SIG-M5 treated with dmso at 0.1 percent for 504 hours (cell line): ENCODE results near the gene TBC1D14.
"Not testable (repeated sequence)": the region's sequence is repeated elsewhere in the genome, so short reads cannot be mapped to it uniquely, and the experiment has no call there.

ENCODE experiments used
- DNase-seq: peaks from one replicate; lab custom pipeline; 2025; ENCODE audit not compliant: unreplicated experiment; lab: John Stamatoyannopoulos, UW

Gene TBC1D14

DNA sequence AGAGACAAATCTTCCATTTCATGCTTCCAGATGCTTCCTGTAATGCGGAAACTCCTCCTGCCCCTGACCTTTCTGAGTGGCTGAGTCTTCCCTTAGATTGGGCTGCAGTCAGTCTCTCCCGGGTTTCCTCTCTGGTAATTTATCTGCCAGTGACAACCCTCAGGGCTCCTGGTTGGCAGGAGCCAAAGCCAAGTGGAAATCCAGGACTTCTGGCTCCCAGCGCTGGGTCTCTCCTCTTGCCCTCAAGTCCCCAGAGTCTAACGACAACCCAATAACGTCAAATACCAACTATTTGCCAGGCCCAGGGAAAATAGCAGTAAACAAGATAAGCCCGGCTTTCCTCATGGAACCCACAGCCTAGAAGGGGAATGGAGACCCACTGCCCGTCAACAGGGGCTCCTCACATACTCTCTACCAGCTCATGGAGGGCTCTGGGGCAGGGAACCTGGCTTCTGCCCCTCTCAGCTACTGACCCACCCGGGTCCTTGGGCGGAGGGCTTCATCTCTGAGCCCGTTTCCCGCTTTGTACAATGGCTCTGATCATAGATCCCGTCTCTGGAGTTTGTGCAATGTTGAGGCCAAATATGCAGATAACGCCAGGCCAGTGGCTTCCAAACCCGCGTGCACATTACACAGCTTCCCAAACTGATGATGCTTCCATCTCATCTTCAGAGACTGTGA is 1.1 kb upstream of the TBC1D14 start:
- no peak for DNase-seq

DNA sequence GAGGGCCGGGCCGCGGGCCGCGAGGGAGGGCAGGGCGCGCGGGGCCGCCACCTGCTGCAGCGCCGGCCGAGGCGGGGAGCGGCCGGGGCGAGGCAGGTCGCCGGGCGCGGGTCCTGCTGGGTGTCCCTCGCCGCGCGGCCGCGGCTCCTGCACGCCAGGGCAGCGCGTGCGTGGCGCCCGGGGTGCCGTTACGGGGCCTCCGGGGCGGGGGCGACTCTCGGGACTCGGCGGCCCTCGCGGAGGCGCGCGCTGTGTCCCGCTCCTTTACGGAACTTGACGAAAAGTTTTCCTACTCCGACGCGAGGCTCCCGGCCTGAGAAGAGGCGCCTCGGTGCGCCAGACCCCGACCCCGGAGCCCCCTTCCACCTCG is 329 bp downstream of the TBC1D14 start:
- DNase-seq, result no peak

DNA sequence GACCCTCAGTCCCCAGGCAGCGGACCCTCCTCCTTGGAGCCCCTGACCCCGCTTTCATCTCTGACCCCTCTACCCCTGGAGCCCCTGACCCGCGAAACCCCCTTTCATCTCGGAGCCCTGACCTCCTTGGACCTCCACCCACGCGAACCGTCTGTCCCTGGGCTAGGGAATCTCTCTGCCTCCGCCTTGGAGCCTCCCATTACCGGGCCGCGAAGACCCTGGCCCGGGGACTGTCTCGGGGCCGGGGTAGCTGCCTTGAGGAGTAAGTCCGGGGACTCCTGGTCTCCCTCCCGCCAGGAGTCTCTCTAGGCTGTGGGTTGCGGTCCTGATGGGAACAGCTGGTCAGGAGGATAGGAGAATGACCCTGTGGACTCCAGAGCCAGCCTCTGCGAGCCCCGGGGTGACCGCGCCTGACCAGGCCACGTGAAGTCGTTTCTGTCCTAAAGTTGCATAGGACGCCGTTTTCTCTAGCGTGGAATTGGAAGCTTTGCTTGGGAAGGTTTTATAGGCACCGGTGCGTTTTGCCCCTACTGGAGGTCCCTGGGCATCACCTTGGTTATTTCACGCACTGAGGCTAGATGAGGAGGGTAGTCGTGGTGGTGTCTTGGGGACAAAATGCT is 824 bp downstream of the TBC1D14 start:
- DNase-seq, result no peak

DNA sequence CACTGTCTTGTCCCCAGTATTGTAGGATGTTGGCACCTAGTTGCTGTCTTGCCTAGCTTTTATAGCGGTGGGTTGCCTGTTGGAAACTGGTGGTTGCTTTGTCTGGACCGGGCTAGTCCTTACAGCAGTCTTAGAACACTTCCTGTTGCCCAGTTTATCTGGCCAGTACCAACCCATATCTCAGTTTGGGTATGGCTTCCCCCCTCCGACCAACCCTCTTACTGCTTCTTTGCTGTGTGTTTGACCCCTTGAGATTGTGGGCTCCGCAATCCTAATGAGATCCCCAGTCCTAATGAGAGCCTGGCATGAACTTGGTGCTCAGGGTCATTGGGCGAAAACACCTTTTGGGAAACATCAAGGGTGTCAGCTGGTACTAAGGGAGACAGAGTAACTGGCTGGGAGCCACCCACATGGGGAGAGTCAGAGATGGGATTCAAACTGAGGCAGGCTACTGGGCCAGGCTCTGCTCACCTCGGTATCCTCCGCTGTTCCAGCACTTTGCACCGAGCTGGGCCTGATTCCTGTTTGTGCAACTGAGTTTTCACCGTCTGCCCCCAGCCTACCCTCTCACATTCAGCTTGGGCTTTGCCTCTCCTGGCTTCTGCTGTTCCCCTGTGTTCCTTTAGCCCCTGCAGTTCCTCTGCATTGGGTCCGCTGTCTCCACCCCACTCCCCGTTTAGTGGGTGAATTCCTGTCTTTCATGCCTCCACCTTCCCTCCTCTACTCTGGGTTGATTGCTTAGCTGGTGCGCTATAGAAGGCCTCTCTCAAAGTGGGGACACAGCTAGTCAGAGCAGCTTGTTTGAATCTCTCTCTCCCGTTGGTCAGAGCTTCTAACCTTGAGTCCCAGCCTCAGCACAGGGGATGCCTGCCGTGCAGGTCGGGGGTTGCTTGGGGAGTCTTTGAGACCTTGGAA is 1.6 kb downstream of the TBC1D14 start:
- no peak for DNase-seq

DNA sequence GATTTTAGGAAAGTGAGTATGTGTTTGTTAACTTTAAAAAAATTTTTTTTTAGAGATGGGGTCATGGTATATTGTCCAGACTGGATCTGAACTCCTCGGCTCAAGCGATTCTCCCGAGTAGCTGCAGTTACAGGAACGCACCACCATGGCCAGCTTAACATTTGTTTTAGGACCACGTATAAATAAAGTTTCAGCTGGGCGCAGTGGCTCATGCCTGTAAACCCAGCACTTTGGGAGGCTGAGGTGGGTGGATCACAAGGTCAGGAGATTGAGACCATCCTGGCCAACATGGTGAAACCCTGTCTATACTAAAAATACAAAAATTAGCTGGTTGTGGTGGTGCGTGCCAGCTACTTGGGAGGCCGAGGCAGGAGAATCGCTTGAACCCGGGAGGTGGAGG is 2.3 kb downstream of the TBC1D14 start:
- DNase-seq, result not testable (repeated sequence)

DNA sequence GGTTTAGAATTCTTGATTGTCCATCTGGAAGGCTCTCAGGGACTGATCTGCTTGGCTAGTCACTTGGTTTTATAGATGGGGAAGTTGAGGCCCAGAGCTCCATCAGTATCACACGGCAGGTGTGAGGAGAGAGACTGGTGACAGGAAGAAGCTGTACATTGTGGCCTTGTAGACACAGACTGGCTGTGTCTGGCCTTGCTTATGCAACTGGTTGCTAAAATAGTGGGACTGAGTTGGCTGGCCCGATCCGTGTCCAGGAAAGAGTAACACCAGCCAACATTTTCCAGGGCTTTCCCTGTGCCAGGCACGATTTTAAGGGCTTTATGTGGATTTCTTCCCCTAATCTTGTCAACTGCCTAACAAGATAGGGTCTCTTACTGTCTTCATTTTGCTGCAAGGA is 2.8 kb downstream of the TBC1D14 start:
- peak; percentile 24 for DNase-seq

DNA sequence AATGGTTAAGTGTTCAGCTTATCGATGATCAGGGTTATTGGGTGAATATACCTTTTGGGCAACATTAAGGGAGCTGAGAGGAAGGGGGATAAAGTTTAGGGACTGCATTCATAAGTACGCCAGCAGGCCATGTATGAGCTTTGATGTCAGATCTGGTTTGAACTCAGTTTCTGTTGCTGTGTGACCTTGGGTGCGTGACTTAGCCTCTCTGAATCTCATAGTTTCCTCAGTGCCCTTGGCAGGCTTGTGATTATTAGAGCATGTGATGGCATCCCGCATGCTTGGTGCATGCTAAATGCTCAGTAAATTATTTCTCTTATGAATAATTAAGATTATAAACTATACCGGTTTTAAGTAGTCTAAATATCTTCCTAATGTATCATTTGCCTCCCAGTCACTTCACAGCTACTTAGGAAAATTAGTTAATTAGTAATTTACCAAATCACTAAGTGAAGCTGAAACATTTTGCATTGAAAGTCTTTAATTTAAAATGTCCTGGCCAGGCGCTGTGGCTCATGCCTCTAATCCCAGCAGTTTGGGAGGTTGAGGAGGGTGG is 3.8 kb downstream of the TBC1D14 start:
- DNase-seq, result no peak

DNA sequence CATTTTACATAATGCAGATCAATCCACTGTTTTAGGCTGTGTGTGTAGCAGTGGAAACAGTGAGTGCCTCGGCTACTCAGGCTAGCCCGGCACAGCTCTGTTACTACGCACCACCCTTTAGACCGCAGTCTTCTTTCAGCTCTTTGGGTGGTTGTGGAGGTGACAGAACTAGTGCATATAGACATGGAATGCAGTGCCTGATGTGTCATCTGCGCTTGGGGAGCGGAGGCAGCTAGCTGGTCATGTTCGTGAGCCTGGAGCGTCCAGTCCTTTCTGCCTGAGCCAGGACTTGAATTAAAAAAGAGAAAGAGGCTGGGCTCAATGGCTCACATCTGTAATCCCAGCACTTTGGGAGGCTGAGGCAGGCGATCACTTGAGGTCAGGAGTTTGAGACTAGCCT is 4.8 kb downstream of the TBC1D14 start:
- DNase-seq, result no peak

DNA sequence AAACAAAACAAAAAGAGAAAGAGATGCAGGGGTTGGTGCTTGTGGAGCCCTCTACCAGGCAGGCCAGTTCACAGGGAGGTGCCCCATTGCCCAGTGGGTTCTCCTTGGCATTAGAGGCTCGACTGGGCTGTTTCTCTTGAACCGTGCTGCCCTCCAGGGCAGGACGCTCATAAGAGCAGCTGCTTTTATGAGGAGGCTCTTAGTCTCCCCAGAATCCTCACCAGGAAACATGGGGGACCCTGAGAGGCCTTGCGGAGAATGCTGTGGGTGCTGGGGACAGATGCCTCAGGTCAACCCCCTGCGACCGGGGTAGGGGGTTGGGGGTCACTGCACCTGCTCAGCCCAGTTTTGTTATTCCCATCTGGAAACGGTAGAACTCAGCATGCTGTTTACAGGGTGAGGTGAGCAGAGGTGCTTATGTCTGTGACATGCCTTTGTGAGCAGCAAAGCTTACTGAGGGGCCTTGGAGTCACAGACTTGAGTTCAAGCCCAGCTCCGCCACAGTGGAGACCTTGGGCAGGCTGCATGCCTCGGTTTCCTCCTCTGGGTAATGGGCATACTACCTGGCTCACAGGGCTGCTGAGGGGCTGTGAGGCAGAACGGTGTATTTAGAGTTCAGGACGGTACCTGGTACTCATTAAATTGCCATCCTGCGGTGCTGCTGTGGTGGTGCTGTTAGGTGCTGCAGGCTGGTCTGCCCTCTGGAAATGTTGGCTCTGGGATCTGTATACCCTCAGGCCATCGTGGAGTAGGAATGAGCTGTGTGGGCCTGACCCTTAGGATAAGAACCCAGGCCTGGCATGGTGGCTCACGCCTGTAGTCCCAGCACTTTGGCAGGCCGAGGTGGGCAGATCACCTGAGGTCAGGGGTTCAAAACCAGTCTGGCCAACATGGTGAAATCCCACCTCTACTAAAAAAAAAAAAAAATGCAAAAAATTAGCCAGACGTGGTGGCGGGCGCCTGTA is 5.7 kb downstream of the TBC1D14 start:
- DNase-seq, result no peak

DNA sequence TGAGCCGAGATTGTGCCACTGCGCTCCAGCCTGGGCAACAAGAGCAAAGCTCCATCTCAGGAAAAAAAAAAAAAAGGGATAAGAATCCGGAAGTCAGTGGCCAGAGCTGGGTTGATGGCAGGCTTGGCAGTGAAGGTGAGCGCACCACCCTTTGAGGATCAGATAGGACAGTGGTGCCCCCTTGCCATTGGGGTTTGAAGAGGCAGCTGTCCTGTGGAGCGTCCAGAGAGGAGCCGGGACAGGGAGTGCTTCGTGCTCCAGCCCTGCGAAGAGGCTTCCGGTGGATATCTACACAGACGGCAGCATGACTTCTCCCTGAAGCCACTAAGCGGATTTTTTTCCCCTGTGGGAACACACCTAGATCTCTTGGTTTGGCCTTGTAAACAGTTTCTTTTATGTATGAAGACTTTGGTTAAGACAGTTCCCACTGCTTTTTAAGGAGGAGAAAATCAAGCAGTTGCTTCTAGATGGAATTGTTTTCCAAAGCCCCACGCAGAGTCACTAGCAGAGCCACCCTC is 6.5 kb downstream of the TBC1D14 start:
- DNase-seq, result no peak

DNA sequence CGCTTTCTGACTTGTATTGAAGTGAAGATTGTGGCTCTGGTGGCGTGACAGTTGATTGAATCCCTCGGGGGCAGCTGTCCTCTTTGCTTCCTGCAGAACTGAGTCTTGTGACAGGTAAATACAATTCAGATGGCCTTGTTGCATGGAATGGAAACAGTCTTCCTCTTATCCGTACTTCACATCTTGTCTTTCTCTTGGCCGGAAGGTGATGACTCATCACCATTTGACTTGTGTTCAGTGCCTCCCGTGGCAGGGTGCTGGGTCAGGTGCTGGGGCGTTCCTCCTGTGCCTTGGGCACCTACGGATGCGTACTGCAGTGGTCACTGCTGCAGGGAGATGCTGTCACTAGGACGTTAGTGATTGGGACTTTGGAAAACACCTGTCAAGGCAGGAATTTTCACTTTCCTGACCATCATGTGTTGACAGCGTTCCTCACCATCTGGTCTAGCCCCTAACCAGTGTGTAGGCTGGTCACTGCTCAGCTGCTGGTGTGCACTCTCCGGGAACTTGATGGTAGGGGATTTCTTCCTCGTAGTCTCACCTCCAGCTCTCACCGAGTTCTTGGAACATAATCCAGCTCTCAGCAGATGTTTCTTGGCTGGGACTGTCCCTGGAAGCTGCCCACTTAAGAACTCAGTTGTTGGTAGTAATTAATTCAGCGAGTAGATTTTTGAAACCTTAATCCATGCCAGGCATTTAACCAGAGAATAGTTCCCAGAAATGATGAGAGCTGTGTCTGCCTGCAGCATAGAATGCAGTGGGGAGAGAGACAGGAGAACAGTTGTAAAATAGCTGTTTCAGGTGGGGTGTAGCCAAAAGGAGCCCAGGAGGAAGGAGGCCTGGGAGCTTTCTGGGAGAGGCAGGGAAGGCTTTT is 7.2 kb downstream of the TBC1D14 start:
- peak; percentile 37 for DNase-seq

DNA sequence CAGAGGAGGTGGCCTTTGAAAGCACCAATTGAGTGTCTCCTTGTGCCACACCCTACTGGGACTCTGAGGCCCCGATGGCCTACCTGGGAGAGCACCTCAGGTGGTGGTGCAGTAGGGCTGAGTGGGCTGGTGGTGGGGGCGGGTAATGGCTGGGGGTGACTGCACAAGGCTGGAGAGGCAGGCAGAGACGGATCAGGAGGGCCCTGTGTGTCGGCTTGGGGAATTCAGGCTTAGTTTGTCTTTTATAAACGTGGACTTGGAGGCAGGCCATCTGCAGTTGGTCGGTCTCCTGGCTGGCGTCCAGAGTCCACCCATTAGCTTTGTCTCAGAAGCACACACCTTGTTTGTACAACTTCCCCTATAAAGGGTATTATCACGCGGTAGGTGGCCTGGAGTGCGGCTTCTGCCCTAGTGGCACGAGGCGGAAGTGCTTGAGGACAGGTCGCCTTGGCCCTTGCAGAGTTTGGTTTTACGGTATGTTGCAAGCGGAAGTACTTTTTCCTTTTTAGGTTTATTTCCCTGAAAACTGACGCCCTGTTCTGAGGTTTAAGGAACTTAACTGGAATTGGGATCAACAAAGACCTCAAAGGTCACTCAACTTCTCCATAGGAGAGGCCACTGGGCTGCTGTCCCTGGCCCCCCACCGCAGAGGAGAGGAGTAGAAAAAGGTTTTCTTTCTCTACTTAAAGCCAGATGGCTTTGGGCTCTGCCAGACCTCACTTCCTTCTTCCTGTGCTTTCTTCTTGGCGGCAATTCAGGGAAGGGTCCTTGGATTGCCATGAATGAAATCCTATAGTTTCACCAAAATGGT is 8.0 kb downstream of the TBC1D14 start:
- DNase-seq, result peak; percentile 39

DNA sequence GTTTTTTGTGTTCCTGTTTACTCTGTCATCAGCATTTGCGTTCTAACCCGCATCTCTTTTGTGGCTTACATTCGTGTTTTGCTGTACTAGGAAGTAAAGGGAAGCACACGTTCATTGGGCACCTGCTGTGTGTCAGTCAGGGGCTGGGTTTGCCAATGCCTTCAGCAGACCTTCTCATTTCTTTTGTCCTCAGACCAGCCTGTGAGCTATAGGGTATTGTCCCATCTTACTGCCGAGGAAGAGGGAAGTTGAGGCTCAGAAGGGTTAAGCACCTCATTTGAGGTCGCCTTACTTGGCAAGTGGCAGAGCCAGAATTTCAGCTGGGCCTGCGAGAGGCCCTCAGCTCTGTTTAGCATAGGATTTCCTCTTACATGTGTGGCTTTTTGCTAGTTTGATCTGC is 8.7 kb downstream of the TBC1D14 start:
- no peak for DNase-seq

DNA sequence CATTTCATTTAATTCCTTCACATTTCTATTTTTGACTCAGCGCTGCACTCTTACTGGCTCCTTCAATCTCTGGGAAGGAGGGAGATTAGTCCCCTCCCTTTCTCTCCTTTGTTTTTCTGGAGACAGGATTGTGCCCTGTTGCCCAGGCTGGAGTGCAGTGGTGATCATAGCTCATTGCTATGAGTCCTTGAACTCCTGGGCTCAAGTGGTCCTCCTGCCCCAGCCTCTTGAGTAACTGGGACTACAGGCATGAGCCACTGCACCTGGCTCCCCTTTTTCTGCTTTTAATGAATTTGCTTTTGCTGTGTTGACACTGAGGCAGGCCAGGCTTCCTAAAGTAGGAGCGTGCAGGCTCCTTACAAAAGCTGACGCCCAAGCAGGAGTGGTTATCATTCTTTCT is 10.5 kb downstream of the TBC1D14 start:
- no peak for DNase-seq

DNA sequence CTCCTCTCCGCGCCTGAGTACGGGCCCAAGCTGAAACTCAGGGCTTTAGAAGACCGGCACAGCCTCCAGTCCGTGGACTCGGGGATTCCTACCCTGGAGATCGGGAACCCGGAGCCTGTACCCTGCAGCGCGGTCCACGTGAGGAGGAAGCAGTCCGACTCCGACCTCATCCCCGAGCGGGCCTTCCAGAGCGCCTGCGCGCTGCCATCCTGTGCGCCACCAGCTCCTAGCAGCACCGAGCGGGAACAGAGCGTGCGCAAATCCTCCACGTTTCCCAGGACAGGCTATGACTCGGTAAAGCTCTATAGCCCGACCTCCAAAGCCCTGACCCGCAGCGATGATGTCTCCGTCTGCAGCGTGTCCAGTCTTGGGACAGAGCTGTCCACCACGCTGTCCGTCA is 13.9 kb downstream of the TBC1D14 start:
- DNase-seq, result no peak

DNA sequence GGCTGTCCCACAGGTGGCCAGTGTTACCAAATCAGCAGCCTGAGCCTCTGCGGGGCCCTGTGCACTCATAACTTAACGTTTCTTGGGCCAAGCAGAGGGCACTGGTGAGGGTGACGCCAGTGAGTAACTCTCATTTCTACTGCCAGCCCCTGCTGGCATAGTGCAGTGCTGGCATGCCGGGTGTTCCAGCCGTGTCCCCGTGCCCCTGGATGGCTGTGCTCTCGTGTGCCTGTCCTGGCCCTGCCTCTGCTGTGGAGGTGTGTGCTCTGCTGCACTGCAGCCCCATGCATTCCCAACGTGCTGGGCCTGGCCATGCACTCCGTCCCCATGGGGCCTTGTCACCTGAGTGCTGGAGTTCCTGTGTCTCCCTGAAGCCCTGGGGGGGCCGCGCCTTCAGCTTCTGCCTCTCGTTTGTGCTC is 14.7 kb downstream of the TBC1D14 start:
- DNase-seq, result no peak

DNA sequence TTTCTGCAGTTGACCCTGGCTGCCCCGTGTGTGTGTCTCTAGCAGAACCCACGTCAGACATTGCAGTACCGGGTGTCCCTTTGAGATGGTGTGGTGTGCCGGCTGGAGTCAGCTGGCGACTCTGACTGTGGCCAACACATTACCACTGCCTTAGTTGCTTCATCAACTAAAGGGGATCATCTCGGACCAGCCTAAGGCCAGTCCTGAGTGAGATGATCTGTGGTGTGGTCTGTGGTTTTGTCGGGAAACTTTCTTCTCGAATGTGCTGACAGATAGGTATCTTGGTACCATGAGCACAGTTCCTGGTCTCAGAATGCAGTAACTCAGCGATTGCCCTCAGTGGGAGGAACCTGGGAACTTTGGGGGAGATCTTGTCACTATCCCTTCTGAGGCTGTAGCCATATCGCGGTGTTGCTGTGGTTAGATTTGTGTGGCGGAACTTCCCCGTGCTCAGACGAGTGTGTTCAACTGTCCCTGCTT is 15.8 kb downstream of the TBC1D14 start:
- DNase-seq, result no peak

DNA sequence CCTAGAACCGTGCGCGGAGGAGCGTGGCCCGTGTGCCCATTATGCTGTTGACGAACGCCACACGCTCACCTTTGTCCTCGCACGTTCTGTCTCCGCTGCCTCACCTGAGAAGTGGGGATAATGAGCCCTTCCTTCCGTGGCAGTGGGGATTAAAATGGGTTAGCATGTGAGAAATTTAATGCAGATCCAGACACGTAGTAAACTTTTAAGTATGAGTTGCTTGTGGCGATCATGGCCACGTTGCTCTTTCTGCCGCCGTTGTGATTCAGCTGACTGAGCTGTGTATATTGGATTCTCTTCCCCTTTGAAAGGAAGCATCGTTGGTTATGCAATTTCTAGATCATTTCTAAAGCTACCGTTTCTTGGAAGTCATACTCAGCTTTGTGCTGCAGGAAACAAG is 16.5 kb downstream of the TBC1D14 start:
- peak; percentile 87 for DNase-seq
